ENCODE measurements around the gene ANKRD33B.

GRCh38 chr5:10645671-10646070 is 81.8 kb downstream of the ANKRD33B start:
- TF ChIP-seq CTCF (IDR thresholded peaks at IDR 0.05; ENCODE audit: control extremely low read depth in 1 of 3, insufficient read depth in 1 of 3, low read depth in 1 of 3, low read length in 3 of 3), result no peak
- no peak for TF ChIP-seq JUND (IDR thresholded peaks at IDR 0.05; ENCODE audit: low read length)
- no peak for TF ChIP-seq SIN3A (conservative IDR thresholded peaks at IDR 0.05 in 1 of 2, IDR thresholded peaks at IDR 0.05 in 1 of 2; ENCODE audit: low read depth in 1 of 2, low read length in 2 of 2)
- no peak for TF ChIP-seq JUN (IDR thresholded peaks at IDR 0.05; ENCODE audit: low read depth, low read length)
- no peak for TF ChIP-seq EP300 (IDR thresholded peaks at IDR 0.05; ENCODE audit: borderline replicate concordance in 1 of 2, low read depth in 2 of 2, low read length in 2 of 2)
- no peak for TF ChIP-seq ZNF274 (IDR thresholded peaks at IDR 0.05; ENCODE audit: borderline replicate concordance, extremely low read depth, low read length)
- TF ChIP-seq EZH2 (IDR thresholded peaks at IDR 0.05; ENCODE audit: low read depth, low read length, severe bottlenecking), result no peak
- TF ChIP-seq CHD2 (IDR thresholded peaks at IDR 0.05; ENCODE audit: low read length), result no peak
- TF ChIP-seq CHD7 (IDR thresholded peaks at IDR 0.05; ENCODE audit: insufficient replicate concordance, low read length), result no peak
- no peak for TF ChIP-seq MAFK (IDR thresholded peaks at IDR 0.05; ENCODE audit: low read depth, low read length)
- no peak for TF ChIP-seq TEAD4 (IDR thresholded peaks at IDR 0.05; ENCODE audit: low read depth, low read length)
- TF ChIP-seq E2F6 (IDR thresholded peaks at IDR 0.05), result no peak
- no peak for TF ChIP-seq FOSL1 (IDR thresholded peaks at IDR 0.05; ENCODE audit: insufficient read depth, low read depth, low read length)
- TF ChIP-seq KDM5A (IDR thresholded peaks at IDR 0.05; ENCODE audit: low read length), result no peak
